ENCODE measurements around the gene CNPY2.
A peak's percentile ranks its signal among the peaks of the same experiment; 100 is the strongest.

Gene CNPY2

GRCh38 chr12:56296295-56296694 lies 19.5 kb downstream of the CNPY2 start:
- Histone ChIP-seq H3K4me3 (ENCODE audit: low read length, poor library complexity, severe bottlenecking) (peak overlapping the region; percentile 95), H2AFZ (ENCODE audit: low read length) (no peak overlapping the region), H3K27me3 (ENCODE audit: insufficient read depth, low read length, poor library complexity, severe bottlenecking) (no peaks in the 10 kb centered on the region), H3K36me3 (ENCODE audit: insufficient read depth, low read length) (peaks cover 5% of the 10 kb centered on the region; the same call in 1 of the 2 replicates), H3K9me2 (replicated peaks; ENCODE audit: low read depth, low read length) (no peaks in the 10 kb centered on the region), H3K9ac (ENCODE audit: low read depth, low read length, poor library complexity, severe bottlenecking) (peak overlapping the region; percentile 24), H3K9me3 (ENCODE audit: insufficient read depth, low read depth, low read length) (no peaks in the 10 kb centered on the region), H3F3A (ENCODE audit: low read depth) (no peaks in the 10 kb centered on the region), H4K20me1 (ENCODE audit: insufficient read depth, low read length, poor library complexity, severe bottlenecking) (peaks cover 37% of the 10 kb centered on the region), H3K4me1 (ENCODE audit: insufficient read depth, low read length, poor library complexity, severe bottlenecking) (peaks cover 47% of the 10 kb centered on the region), H3K79me2 (ENCODE audit: insufficient read depth, low read length) (peaks cover 90% of the 10 kb centered on the region), H3K4me2 (ENCODE audit: low read depth, low read length, poor library complexity, severe bottlenecking) (peak overlapping the region; percentile 84)
- no peak for TF ChIP-seq CTCF (conservative IDR thresholded peaks at IDR 0.05; ENCODE audit: low read length)

- Histone ChIP-seq H4K20me1 (ENCODE audit: insufficient read depth, low read length, poor library complexity, severe bottlenecking) (peaks cover 40% of the 10 kb centered on the region), H3K36me3 (ENCODE audit: insufficient read depth, low read length) (peaks cover 13% of the 10 kb centered on the region; the same call in 1 of the 2 replicates), H3K9ac (ENCODE audit: low read depth, low read length, poor library complexity, severe bottlenecking) (no peak overlapping the region), H2AFZ (ENCODE audit: low read length) (no peak overlapping the region), H3K9me3 (ENCODE audit: insufficient read depth, low read depth, low read length) (no peaks in the 10 kb centered on the region), H3F3A (ENCODE audit: low read depth) (no peaks in the 10 kb centered on the region), H3K4me3 (ENCODE audit: low read length, poor library complexity, severe bottlenecking) (no peak overlapping the region), H3K79me2 (ENCODE audit: insufficient read depth, low read length) (peaks cover 88% of the 10 kb centered on the region), H3K4me2 (ENCODE audit: low read depth, low read length, poor library complexity, severe bottlenecking) (no peak overlapping the region), H3K4me1 (ENCODE audit: insufficient read depth, low read length, poor library complexity, severe bottlenecking) (peaks cover 44% of the 10 kb centered on the region), H3K27me3 (ENCODE audit: insufficient read depth, low read length, poor library complexity, severe bottlenecking) (no peaks in the 10 kb centered on the region), H3K9me2 (replicated peaks; ENCODE audit: low read depth, low read length) (no peaks in the 10 kb centered on the region)
- no peak for TF ChIP-seq EZH2phosphoT487 (IDR thresholded peaks at IDR 0.05; ENCODE audit: borderline replicate concordance)
- TF ChIP-seq CTCF (conservative IDR thresholded peaks at IDR 0.05; ENCODE audit: low read length), result no peak
These were observed 22.0 kb downstream of the CNPY2 start for GRCh38 chr12:56293795-56294194.

GRCh38 chr12:56288705-56289387 lies 26.9 kb downstream of the CNPY2 start:
- Histone ChIP-seq H3K9me3 (ENCODE audit: insufficient read depth, low read depth, low read length) (no peaks in the 10 kb centered on the region), H3K4me3 (ENCODE audit: low read length, poor library complexity, severe bottlenecking) (no peak overlapping the region), H3K27me3 (ENCODE audit: insufficient read depth, low read length, poor library complexity, severe bottlenecking) (no peaks in the 10 kb centered on the region), H4K20me1 (ENCODE audit: insufficient read depth, low read length, poor library complexity, severe bottlenecking) (peaks cover 14% of the 10 kb centered on the region), H3K9ac (ENCODE audit: low read depth, low read length, poor library complexity, severe bottlenecking) (no peak overlapping the region), H3K79me2 (ENCODE audit: insufficient read depth, low read length) (peaks cover 51% of the 10 kb centered on the region), H3K9me2 (replicated peaks; ENCODE audit: low read depth, low read length) (no peaks in the 10 kb centered on the region), H3F3A (ENCODE audit: low read depth) (no peaks in the 10 kb centered on the region), H3K4me2 (ENCODE audit: low read depth, low read length, poor library complexity, severe bottlenecking) (no peak overlapping the region), H2AFZ (ENCODE audit: low read length) (no peak overlapping the region), H3K4me1 (ENCODE audit: insufficient read depth, low read length, poor library complexity, severe bottlenecking) (peaks cover 15% of the 10 kb centered on the region), H3K36me3 (ENCODE audit: insufficient read depth, low read length) (peaks cover 34% of the 10 kb centered on the region; the same call in 1 of the 2 replicates)
- TF ChIP-seq EZH2phosphoT487 (IDR thresholded peaks at IDR 0.05; ENCODE audit: borderline replicate concordance) (no peak), CTCF (conservative IDR thresholded peaks at IDR 0.05; ENCODE audit: low read length) (no peak)
